ENCODE data around the gene OR5A2. TPM values are rescaled to one million over a fixed set of nuclear protein-coding genes. Genes with fewer than 3 reads are reported as not detected.
A peak's percentile ranks its signal among the peaks of the same experiment; 100 is the strongest.
"Not testable (repeated sequence)": the region's sequence is repeated elsewhere in the genome, so short reads cannot be mapped to it uniquely, and the experiment has no call there.

OR5A2 gene
- polyA plus RNA-seq, 1 experiment: not detected

- TF ChIP-seq CTCF (IDR thresholded peaks at IDR 0.05; ENCODE audit: insufficient read depth, low read depth, low read length): no peak
- H3K4me3 ChIP-seq (ENCODE audit: low read depth, low read length): no peak within 1 kb of the TSS
- H3K27me3 ChIP-seq (ENCODE audit: control insufficient read depth, insufficient read depth, low read length): no peaks in the 10 kb centered on the region
- no peaks in the 10 kb centered on the region for H3K36me3 ChIP-seq (ENCODE audit: control insufficient read depth, insufficient read depth, low read length)
- no peak for DNase-seq (ENCODE audit: low read depth)
- ChIA-PET POLR2A (no interaction called here), CTCF (no interaction called here)
These were observed 30.4 kb upstream of the OR5A2 start, which contains the start of gene OR4D6 for GRCh38 chr11:59456661-59457060. OR4D6 (plus strand) TSS chr11:59456961; CDS start chr11:59456961, 0 bp downstream.

DNA sequence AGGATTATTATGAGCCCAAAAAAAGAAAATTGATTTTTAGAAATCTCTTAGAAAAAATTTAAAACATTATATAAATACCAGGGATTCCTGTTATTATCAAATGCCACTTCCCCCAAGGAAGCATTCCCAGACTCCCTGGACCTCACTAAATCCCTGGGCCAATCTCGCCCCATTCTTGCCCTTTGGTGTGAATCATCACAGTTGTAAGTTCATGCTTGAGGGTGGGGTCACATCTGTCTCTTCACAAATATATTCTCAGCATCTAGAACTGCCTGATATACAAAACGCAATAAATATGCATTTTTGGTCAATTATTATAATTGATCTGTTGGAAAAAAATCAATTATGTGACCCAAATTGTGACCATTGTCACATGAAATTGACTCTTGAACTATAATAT, 22.3 kb upstream of the OR5A2 start:
- Histone ChIP-seq H3K36me3 (ENCODE audit: control insufficient read depth, insufficient read depth, low read length) (no peaks in the 10 kb centered on the region), H3K4me3 (ENCODE audit: low read depth, low read length) (no peak overlapping the region), H3K27me3 (ENCODE audit: control insufficient read depth, insufficient read depth, low read length) (no peaks in the 10 kb centered on the region; the same call in 1 of the 2 replicates)
- ChIA-PET CTCF (no interaction called here), POLR2A (no interaction called here)
- no peak for TF ChIP-seq CTCF (IDR thresholded peaks at IDR 0.05; ENCODE audit: insufficient read depth, low read depth, low read length)
- no peak for DNase-seq (ENCODE audit: low read depth)

DNA sequence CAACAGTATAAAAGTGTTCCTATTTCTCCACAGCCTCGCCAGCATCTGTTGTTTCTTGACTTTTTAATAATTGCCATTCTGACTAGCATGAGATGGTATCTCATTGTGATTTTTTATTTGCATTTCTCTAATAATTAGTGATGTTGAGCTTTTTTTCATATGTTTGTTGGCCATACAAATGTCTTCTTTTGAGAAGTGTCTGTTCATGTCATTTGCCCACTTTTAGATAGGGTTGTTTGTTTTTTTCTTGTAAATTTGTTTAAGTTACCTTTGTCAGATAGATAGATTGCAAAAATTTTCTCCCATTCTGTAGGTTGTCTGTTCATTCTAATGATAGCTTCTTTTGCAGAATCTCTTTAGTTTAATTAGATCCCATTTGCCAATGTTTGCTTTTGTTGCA, 19.4 kb upstream of the OR5A2 start:
- H3K27me3 ChIP-seq (ENCODE audit: control insufficient read depth, insufficient read depth, low read length); POLR2A ChIA-PET; H3K4me3 ChIP-seq (ENCODE audit: low read depth, low read length); H3K36me3 ChIP-seq (ENCODE audit: control insufficient read depth, insufficient read depth, low read length); CTCF ChIA-PET; DNase-seq (ENCODE audit: low read depth): not testable (repeated sequence)

- DNase-seq (ENCODE audit: low read depth): no peak
- POLR2A ChIA-PET: no interaction called here
- no peak for TF ChIP-seq CTCF (IDR thresholded peaks at IDR 0.05; ENCODE audit: insufficient read depth, low read depth, low read length)
- H3K27me3 ChIP-seq (ENCODE audit: control insufficient read depth, insufficient read depth, low read length): no peaks in the 10 kb centered on the region; the same call in 1 of the 2 replicates
- no peak overlapping the region for H3K4me3 ChIP-seq (ENCODE audit: low read depth, low read length)
- no peaks in the 10 kb centered on the region for H3K36me3 ChIP-seq (ENCODE audit: control insufficient read depth, insufficient read depth, low read length)
- CTCF ChIA-PET: interaction anchor here (1.2 kb wide), 1 partner anchor 8 kb away, joined by 6 read pairs; no protein-coding TSS in a partner anchor
These were observed 11.6 kb upstream of the OR5A2 start for GRCh38 chr11:59437770-59438169.

- Histone ChIP-seq H3K36me3 (ENCODE audit: control insufficient read depth, insufficient read depth, low read length) (no peaks in the 10 kb centered on the region), H3K4me3 (ENCODE audit: low read depth, low read length) (no peak within 1 kb of the TSS), H3K27me3 (ENCODE audit: control insufficient read depth, insufficient read depth, low read length) (no peaks in the 10 kb centered on the region; the same call in 1 of the 2 replicates)
- POLR2A ChIA-PET: no interaction called here
- CTCF ChIA-PET: no interaction called here
- no peak for DNase-seq (ENCODE audit: low read depth)
- TF ChIP-seq CTCF (IDR thresholded peaks at IDR 0.05; ENCODE audit: insufficient read depth, low read depth, low read length): no peak
These were observed 10.0 kb upstream of the OR5A2 start, which contains the start of gene OR5A1 for GRCh38 chr11:59436169-59436568. OR5A1 (plus strand) TSS chr11:59436469; CDS start chr11:59443169, 6,700 bp downstream.

DNA sequence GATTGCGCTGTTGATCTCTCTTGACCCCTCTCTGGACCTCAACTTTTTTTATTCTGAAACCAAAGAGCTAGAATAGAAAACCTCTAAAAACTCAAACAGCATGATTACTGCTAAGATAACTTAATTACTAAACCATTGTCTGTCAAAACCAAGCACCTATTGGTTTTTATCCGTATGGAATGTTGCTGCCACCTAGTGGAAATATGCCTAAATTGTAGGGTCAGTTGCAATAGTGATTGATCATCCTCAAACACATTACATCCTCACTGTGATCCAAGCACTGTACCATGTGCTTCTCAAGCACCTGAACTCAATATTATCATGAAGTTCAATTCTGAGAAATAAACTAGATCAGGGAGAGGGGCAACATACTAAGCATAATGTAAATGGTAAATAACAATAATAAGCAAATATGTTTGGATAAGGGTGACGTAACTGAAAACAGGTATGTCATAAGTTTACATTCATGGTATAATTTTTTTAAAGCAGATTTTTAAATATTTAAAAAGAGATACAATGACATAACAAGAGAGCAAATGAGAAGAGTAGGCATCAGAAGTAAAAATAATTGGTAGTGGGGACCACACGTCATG, 3.8 kb upstream of the OR5A2 start:
- no peak for DNase-seq (ENCODE audit: low read depth)
- POLR2A ChIA-PET: no interaction called here
- Histone ChIP-seq H3K4me3 (ENCODE audit: low read depth, low read length) (no peak overlapping the region), H3K27me3 (ENCODE audit: control insufficient read depth, insufficient read depth, low read length) (no peaks in the 10 kb centered on the region), H3K36me3 (ENCODE audit: control insufficient read depth, insufficient read depth, low read length) (no peaks in the 10 kb centered on the region)
- TF ChIP-seq CTCF (IDR thresholded peaks at IDR 0.05; ENCODE audit: insufficient read depth, low read depth, low read length): peak; percentile 74
- CTCF ChIA-PET: interaction anchor here (0.8 to 2.6 kb wide), 3 partner anchors 8 to 259 kb away, joined by 3 to 12 read pairs (median 6); partner anchors contain the start of gene DTX4

Data from BJ (cell line).